GM18858 (cell line): ENCODE data around the gene MAOB.

Experiments used
- ATAC-seq: cut with Tn5 transposase; IDR thresholded peaks from one replicate; pipeline ENCODE4 v1.9.1; 2021; ENCODE audit not compliant: unreplicated experiment

The MAOB gene

GRCh38 chrX:43861750-43862149, 20.5 kb downstream of the MAOB start:
- no peak for ATAC-seq

GRCh38 chrX:43860646-43861370, 21.4 kb downstream of the MAOB start:
- no peak for ATAC-seq

GRCh38 chrX:43853225-43853828, 28.9 kb downstream of the MAOB start:
- ATAC-seq = no peak

- no peak for ATAC-seq
These were observed 31.6 kb downstream of the MAOB start for GRCh38 chrX:43850629-43851028.

GRCh38 chrX:43849173-43849572, 33.1 kb downstream of the MAOB start:
- no peak for ATAC-seq

GRCh38 chrX:43847352-43847751, 34.9 kb downstream of the MAOB start:
- no peak for ATAC-seq

- no peak for ATAC-seq
These were observed 35.7 kb downstream of the MAOB start for GRCh38 chrX:43846558-43846957.

- ATAC-seq = no peak
These were observed 36.5 kb downstream of the MAOB start for GRCh38 chrX:43845776-43846175.

- ATAC-seq = no peak
These were observed 42.0 kb downstream of the MAOB start for GRCh38 chrX:43840265-43840664.

- no peak for ATAC-seq
These were observed 45.6 kb downstream of the MAOB start for GRCh38 chrX:43836435-43837184.

GRCh38 chrX:43835559-43835958, 46.7 kb downstream of the MAOB start:
- no peak for ATAC-seq

GRCh38 chrX:43827791-43828190, 54.5 kb downstream of the MAOB start:
- ATAC-seq = no peak

GRCh38 chrX:43822014-43822413, 60.2 kb downstream of the MAOB start:
- ATAC-seq = no peak

- ATAC-seq = no peak
These were observed 64.8 kb downstream of the MAOB start for GRCh38 chrX:43817444-43817843.

GRCh38 chrX:43815209-43815608, 67.0 kb downstream of the MAOB start:
- no peak for ATAC-seq

- no peak for ATAC-seq
These were observed 68.4 kb downstream of the MAOB start for GRCh38 chrX:43813898-43814297.

- ATAC-seq = no peak
These were observed 68.9 kb downstream of the MAOB start for GRCh38 chrX:43813319-43813718.

- ATAC-seq = no peak
These were observed 72.8 kb downstream of the MAOB start for GRCh38 chrX:43809463-43809862.

- no peak for ATAC-seq
These were observed 74.0 kb downstream of the MAOB start for GRCh38 chrX:43808231-43808630.

GRCh38 chrX:43805579-43805978, 76.7 kb downstream of the MAOB start:
- no peak for ATAC-seq

- ATAC-seq = no peak
These were observed 78.2 kb downstream of the MAOB start for GRCh38 chrX:43804021-43804420.

GRCh38 chrX:43785930-43786591, 96.2 kb downstream of the MAOB start:
- no peak for ATAC-seq
